ENCODE measurements around the gene ZNF536. TPM values are rescaled to one million over a fixed set of nuclear protein-coding genes. Genes with fewer than 3 reads are reported as not detected.

Gene ZNF536
- total RNA-seq, 1 experiment from 2014 or later: not detected

GRCh38 chr19:30459859-30460258 lies 87.7 kb downstream of the ZNF536 start:
- no peak overlapping the region for H2BK15ac ChIP-seq (ENCODE audit: low read depth, low read length)
- H2BK120ac ChIP-seq (ENCODE audit: low read depth, low read length, poor library complexity, severe bottlenecking): no peak overlapping the region
- H2BK5ac ChIP-seq (ENCODE audit: insufficient read length, low read length): no peak overlapping the region
- no peaks in the 10 kb centered on the region for H4K20me1 ChIP-seq (ENCODE audit: control insufficient read depth, insufficient read depth, insufficient read length)
- no peaks in the 10 kb centered on the region for H3K79me1 ChIP-seq (ENCODE audit: insufficient read depth, low read depth, low read length, poor library complexity, severe bottlenecking)
- H3K56ac ChIP-seq (ENCODE audit: insufficient read length, low read depth, low read length): no peak overlapping the region
- H3K27ac Mint-ChIP-seq: no peak overlapping the region
- H2BK20ac ChIP-seq (ENCODE audit: low read depth, low read length, poor library complexity, severe bottlenecking): no peak overlapping the region
- peaks cover 0 to 8% of the 10 kb centered on the region in 2 experiments; a peak in 2 of 4 replicates for H3K4me1 Mint-ChIP-seq
- no peak overlapping the region for H3T11ph ChIP-seq (ENCODE audit: low read length)
- no peak overlapping the region for H3K9ac ChIP-seq (ENCODE audit: extremely low read depth, insufficient read length, low read length)
- no peak overlapping the region for H3K23ac ChIP-seq (ENCODE audit: insufficient read length, low read depth, low read length)
- H2AFZ ChIP-seq (ENCODE audit: low read length): no peak overlapping the region
- H2BK12ac ChIP-seq (ENCODE audit: insufficient read length, low read depth, low read length): no peak overlapping the region
- no peak for DNase-seq
- no peak overlapping the region for H3K27ac ChIP-seq (ENCODE audit: insufficient read length, low read depth, low read length)
- H2AK5ac ChIP-seq (ENCODE audit: insufficient read length, low read length): no peak overlapping the region
- no peaks in the 10 kb centered on the region for H3K4me1 ChIP-seq (ENCODE audit: insufficient read depth, low read length)
- H3K4ac ChIP-seq (ENCODE audit: low read depth, low read length): no peak overlapping the region
- no peak overlapping the region for H3K18ac ChIP-seq (ENCODE audit: insufficient read length, low read depth, low read length)
- H4K8ac ChIP-seq (replicated peaks; ENCODE audit: insufficient read length, low read depth, low read length): no peak overlapping the region
- no peaks in the 10 kb centered on the region for H3K79me2 ChIP-seq (ENCODE audit: insufficient read depth, low read length)
- no peaks in the 10 kb centered on the region; a peak in 1 of 7 replicates for H3K36me3 Mint-ChIP-seq (ENCODE audit: insufficient read depth in 1 of 3, low read depth in 3 of 3)
- no peak overlapping the region for H4K91ac ChIP-seq (ENCODE audit: insufficient read length, low read depth, low read length)
- H3K4me3 Mint-ChIP-seq: no peak overlapping the region
- H3K4me2 ChIP-seq (ENCODE audit: insufficient read depth, insufficient read length, low read length): no peak overlapping the region
- H4K5ac ChIP-seq (ENCODE audit: insufficient read length, low read depth, low read length): no peak overlapping the region
- no peak overlapping the region for H3K14ac ChIP-seq (ENCODE audit: insufficient read depth, low read length)
- H3K27me3 ChIP-seq (ENCODE audit: insufficient read depth, low read length): no peaks in the 10 kb centered on the region
- no peak for TF ChIP-seq CTCF (conservative IDR thresholded peaks at IDR 0.05)
- no peaks in the 10 kb centered on the region for H3K9me3 ChIP-seq (ENCODE audit: control insufficient read depth, low read depth, low read length)
- no peaks in the 10 kb centered on the region for H3K23me2 ChIP-seq (ENCODE audit: insufficient read length, low read depth, low read length, poor library complexity, severe bottlenecking)
- H3K9me3 Mint-ChIP-seq: peaks cover 0 to 3% of the 10 kb centered on the region in 2 experiments; a peak in 1 of 5 replicates
- no peaks in the 10 kb centered on the region for H3K27me3 Mint-ChIP-seq (ENCODE audit: low read depth)
- WGBS (ENCODE audit: extremely low coverage, insufficient read length, low lambda C conversion rate): no CpG with 5 or more reads among the region's 2 CpGs

Data from H9 (cell line).